GM12878 (cell line): ENCODE data around the gene AKT1. TPM values are rescaled to one million over a fixed set of nuclear protein-coding genes. Genes with fewer than 3 reads are reported as not detected.

Experiments used
- ATAC-seq: fragments of 200-7000 bp; cut with Tn5 transposase; 3 replicates; pipeline ENCODE4 v1.9.1; 2020; ENCODE audit warnings: mild to moderate bottlenecking, moderate library complexity
- BruUV-seq: library from RNA; stranded (reverse); fragments of 400-500 nt; replicated peaks from 2 replicates; lab custom pipeline; 2021; lab: Mats Ljungman, UMichigan
- CTCF ChIA-PET: fragments of 300-600 bp; sonication (Branson Sonifier 250); formaldehyde crosslinking; extraction: SDS; loops from one replicate; lab custom pipeline; 2021; ENCODE audit warnings: inconsistent platforms; lab: Yijun Ruan, JAX
- POLR2A ChIA-PET: fragments of 350-600 bp; formaldehyde crosslinking; extraction: SDS; loops from one replicate; lab custom pipeline; 2021; ENCODE audit warnings: inconsistent platforms; lab: Charles Lee
- RAD21 ChIA-PET: fragments of 300-600 bp; sonication (Branson Sonifier 250); formaldehyde crosslinking; loops from one replicate; lab custom pipeline; 2023; ENCODE audit warnings: antibody characterized with exemption; ENCODE audit not compliant: unreplicated experiment; lab: Charles Lee
- SMC1A ChIA-PET: fragments of 300-600 bp; sonication (Branson Sonifier 250); formaldehyde crosslinking; loops from one replicate; lab custom pipeline; 2023; ENCODE audit not compliant: unreplicated experiment, uncharacterized antibody; lab: Charles Lee
- DNase-seq: peaks from one replicate; pipeline ENCODE4 v3.0.0-alpha.2; 2011; ENCODE audit warnings: low read depth, low spot score
- FAIRE-seq: peaks from 3 replicates; lab custom pipeline; 2011; peaks lifted over from hg19 to GRCh38; lab: Jason Lieb, UNC
- H2AFZ ChIP-seq: 2 replicates; pipeline ENCODE4 v1.6.0; 2011; ENCODE audit warnings: low read depth, low read length, control low read depth; ENCODE audit not compliant: control insufficient read depth
- H3K27ac ChIP-seq: 2 replicates; pipeline ENCODE4 v1.5.1; 2011; ENCODE audit warnings: control low read depth; ENCODE audit not compliant: control insufficient read depth, insufficient read depth
- H3K27me3 ChIP-seq, 2 experiments: replicated peaks in 1 of 2; 2 replicates each; pipeline versions ENCODE4 v1.6.0 to v1.6.1; 2011; ENCODE audit warnings: low read length in 1 of 2; ENCODE audit not compliant: control insufficient read depth in 2 of 2, insufficient read depth in 2 of 2
- H3K36me3 ChIP-seq, 2 experiments: 2 replicates each; pipeline ENCODE4 v1.5.1; 2011; ENCODE audit warnings: low read length in 1 of 2; ENCODE audit not compliant: control insufficient read depth in 2 of 2, insufficient read depth in 2 of 2
- H3K4me1 ChIP-seq: 2 replicates; pipeline ENCODE4 v1.6.1; 2011; ENCODE audit warnings: mild to moderate bottlenecking, low read length, moderate library complexity, mixed read lengths; ENCODE audit not compliant: control insufficient read depth, insufficient read depth
- H3K4me2 ChIP-seq: 2 replicates; pipeline ENCODE4 v1.6.0; 2011; ENCODE audit warnings: control low read depth; ENCODE audit not compliant: control insufficient read depth, insufficient read depth
- H3K4me3 ChIP-seq: fragments of 200-600 bp; sonication (generic); 2 replicates; pipeline ENCODE4 v1.5.1; 2016
- H3K79me2 ChIP-seq: 2 replicates; pipeline ENCODE4 v1.6.0; 2011; ENCODE audit warnings: low read length; ENCODE audit not compliant: control insufficient read depth, insufficient read depth
- H3K9ac ChIP-seq: 2 replicates; pipeline ENCODE4 v1.8.0; 2011; ENCODE audit warnings: low read length, control low read depth, mixed read lengths; ENCODE audit not compliant: control insufficient read depth, insufficient read depth
- H3K9me3 ChIP-seq: replicated peaks from 3 replicates; pipeline ENCODE4 v1.5.1; 2011; ENCODE audit warnings: mild to moderate bottlenecking, low read length; ENCODE audit not compliant: control insufficient read depth, insufficient read depth
- H4K20me1 ChIP-seq: 2 replicates; pipeline ENCODE4 v1.6.0; 2011; ENCODE audit not compliant: control insufficient read depth, insufficient read depth
- CBFB ChIP-seq: IDR thresholded peaks from 2 replicates; pipeline ENCODE4 v1.6.1; 2016; ENCODE audit warnings: antibody characterized with exemption, low read depth
- CEBPZ ChIP-seq: fragments of 150-350 bp; IDR thresholded peaks from 2 replicates; pipeline ENCODE4 v1.6.1; 2016; ENCODE audit warnings: low read depth, low read length
- JUNB ChIP-seq: IDR thresholded peaks from 2 replicates; pipeline ENCODE4 v1.6.1; 2016; ENCODE audit warnings: antibody characterized with exemption, mild to moderate bottlenecking
- POLR2AphosphoS2 ChIP-seq: IDR thresholded peaks from 2 replicates; pipeline ENCODE4 v1.6.1; 2011; ENCODE audit warnings: low read depth, mild to moderate bottlenecking, low read length, improper control_type of control experiment, moderate library complexity
- SMAD5 ChIP-seq: IDR thresholded peaks from 2 replicates; pipeline ENCODE4 v1.6.1; 2016; ENCODE audit warnings: antibody characterized with exemption, low read depth
- SP1 ChIP-seq: IDR thresholded peaks from one replicate; pipeline ENCODE4 v1.6.1; 2011; ENCODE audit warnings: low read depth, low read length
- SRF ChIP-seq, 2 experiments: IDR thresholded peaks; 2 replicates each; pipeline ENCODE4 v1.6.1; 2011; ENCODE audit warnings: low read depth in 2 of 2, low read length in 2 of 2, mild to moderate bottlenecking in 1 of 2, moderate library complexity in 1 of 2
- TCF7 ChIP-seq: IDR thresholded peaks from 2 replicates; pipeline ENCODE4 v1.6.1; 2014; ENCODE audit warnings: antibody characterized with exemption, borderline replicate concordance
- ZNF622 ChIP-seq: fragments of 450-650 bp; IDR thresholded peaks from 2 replicates; pipeline ENCODE4 v1.6.1; 2017; ENCODE audit warnings: mild to moderate bottlenecking, inconsistent platforms
- ZNF687 ChIP-seq: fragments of 450-650 bp; IDR thresholded peaks from 2 replicates; pipeline ENCODE4 v1.6.1; 2017; ENCODE audit warnings: mild to moderate bottlenecking, moderate library complexity
- WGBS: methylation state at CpG from one replicate; pipeline ENCODE4 v1.1.6; 2016; ENCODE audit warnings: low lambda C conversion rate; ENCODE audit not compliant: insufficient replicate concordance, insufficient coverage; ENCODE audit errors: missing lambda C conversion rate; 5-methylcytosine and 5-hydroxymethylcytosine counted together
- in situ Hi-C: fragments of 300-500 bp; cut with MboI; formaldehyde crosslinking; loops from 9 replicates; pipeline ENCODE4 v1.14.3; 2018; ENCODE audit warnings: mixed read lengths
- intact Hi-C: fragments of 100-400 bp; cut with micrococcal nuclease; formaldehyde crosslinking; loops from one replicate; pipeline ENCODE4 v1.14.2; 2022; ENCODE audit not compliant: unreplicated experiment
- polyA plus RNA-seq, 11 experiments: library from polyadenylated mRNA; depleted of rRNA in 4 of 11; unstranded in 6 of 11; stranded (reverse) in 5 of 11; fragments of >200 nt; fragmentation: Nextera tagmentation in 4 of 11; fragmentation: Illumina TruSeq in 1 of 11; extraction: Ambion mirVana in 4 of 11; extraction: Trizol in 1 of 11; gene quantifications; 1 replicate in 1 of 11; 2 replicates in 10 of 11; pipeline versions ENCODE4 v1.2.1 to v1.2.3, GENCODE V29; 2011 to 2016; ENCODE audit warnings: inconsistent platforms in 2 of 11, missing spikeins in 2 of 11, low read depth in 1 of 11
- total RNA-seq, 4 experiments: library from RNA; depleted of rRNA in 3 of 4; stranded (reverse); fragments of >200 nt in 3 of 4; fragmentation: Illumina TruSeq in 1 of 4; extraction: Trizol in 1 of 4; gene quantifications; 2 replicates each; pipeline versions ENCODE4 v1.2.1 to v1.2.3, GENCODE V29; 2013 to 2021

AKT1 gene
- total and polyA plus RNA-seq, 10 of the 15 experiments (the other 5 are each of a cell fraction or from before 2014, with no cell fraction given) = 0.63 to 110 (median 58.9) TPM

DNA sequence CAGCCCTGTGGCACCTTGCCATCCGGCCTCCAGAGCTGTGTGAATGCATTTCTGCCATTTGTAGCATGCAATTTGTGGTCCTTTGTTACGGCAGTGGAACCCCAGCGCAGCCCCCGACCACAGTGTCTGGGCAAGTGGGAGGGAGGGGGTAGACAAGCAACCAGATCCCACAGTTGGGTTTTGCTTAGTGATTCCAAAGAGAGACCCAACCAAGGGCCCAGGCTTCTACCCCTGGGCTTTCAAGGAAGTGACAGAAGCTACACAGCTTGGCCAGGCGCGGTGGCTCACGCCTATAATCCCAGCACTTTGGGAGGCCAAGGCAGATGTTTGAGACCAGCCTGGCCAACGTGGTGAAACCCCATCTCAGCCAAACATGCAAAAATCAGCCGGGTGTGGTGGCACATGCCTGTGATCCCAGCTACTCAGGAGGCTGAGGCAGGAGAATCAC lies 23.2 kb upstream of the AKT1 start:
- intact Hi-C loops = no loop called here
- no peaks in the 10 kb centered on the region for H4K20me1 ChIP-seq
- POLR2A ChIA-PET = no interaction called here
- no peak overlapping the region for H3K4me2 ChIP-seq
- TF ChIP-seq POLR2AphosphoS2 (no peak), SP1 (no peak), JUNB (no peak), SRF (IDR thresholded peaks at IDR 0.05; ENCODE audit: low read depth in 2 of 2, low read length in 2 of 2) (no peak), CBFB (no peak), TCF7 (no peak), SMAD5 (no peak), CEBPZ (no peak), ZNF687 (no peak), ZNF622 (no peak)
- FAIRE-seq = no peak
- H3K27me3 ChIP-seq = no peaks in the 10 kb centered on the region
- no peaks in the 10 kb centered on the region for H3K9me3 ChIP-seq
- in situ Hi-C loops = no loop called here
- RAD21 ChIA-PET = no interaction called here
- no peak overlapping the region for H3K4me3 ChIP-seq
- DNase-seq = no peak
- no peak overlapping the region for H2AFZ ChIP-seq
- H3K9ac ChIP-seq = no peak overlapping the region
- CTCF ChIA-PET = no interaction called here
- H3K27ac ChIP-seq = no peak overlapping the region
- SMC1A ChIA-PET = no interaction called here
- no peaks in the 10 kb centered on the region for H3K4me1 ChIP-seq
- H3K36me3 ChIP-seq = no peaks in the 10 kb centered on the region
- no TSS peak for BruUV-seq
- 79% methylated on average over 9 of the region's 9 CpGs for WGBS
- H3K79me2 ChIP-seq = peaks cover 8% of the 10 kb centered on the region
- no peak for ATAC-seq
